Fibroblast of the conjunctiva (primary cell): Measurements from ENCODE around the gene TERT.
"Not testable (repeated sequence)": the region's sequence is repeated elsewhere in the genome, so short reads cannot be mapped to it uniquely, and the experiment has no call there.

ENCODE experiments used
- DNase-seq: peaks from one replicate; pipeline ENCODE4 v3.0.0-alpha.2; 2010; ENCODE audit warnings: low read depth

The TERT gene

GRCh38 chr5:1240496-1241260 is 54.2 kb downstream of the TERT start:
- DNase-seq = no peak

DNA sequence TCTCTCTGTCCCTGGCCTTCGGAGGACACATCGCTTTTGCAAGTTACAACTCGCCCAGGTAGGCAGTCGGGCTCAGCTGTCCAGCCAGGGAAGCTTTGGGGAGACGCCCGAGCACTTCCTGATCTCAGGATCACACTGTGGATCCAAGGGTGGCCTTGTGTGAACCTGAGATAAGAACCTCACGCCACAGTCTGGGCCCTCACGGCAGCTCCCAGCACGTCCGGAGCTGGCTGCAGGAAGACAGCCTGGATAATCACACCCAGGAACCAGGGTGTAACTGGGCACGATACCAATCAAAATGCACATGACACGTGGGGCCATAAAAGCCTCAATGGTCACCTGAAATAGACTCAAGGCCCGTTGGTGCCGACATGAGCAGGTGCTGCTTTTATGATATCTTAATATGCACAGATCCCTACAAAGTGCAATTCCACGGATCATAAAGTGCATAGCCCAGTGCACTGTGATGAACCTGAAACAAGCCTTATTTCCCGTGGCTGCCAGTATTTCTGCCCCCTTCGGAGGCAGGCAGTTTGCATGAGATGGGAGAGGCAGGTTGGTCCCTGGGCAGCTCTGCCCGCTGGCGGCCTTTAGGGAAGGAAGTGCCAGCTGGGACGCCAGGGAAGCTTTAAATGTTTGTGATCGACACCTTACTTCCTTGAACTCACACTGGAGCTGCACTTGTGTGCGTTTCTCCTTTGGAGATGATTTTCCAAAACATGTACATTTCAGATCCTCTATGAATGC is 55.2 kb downstream of the TERT start:
- DNase-seq = no peak

GRCh38 chr5:1235838-1236237 is 59.0 kb downstream of the TERT start:
- DNase-seq = no peak

DNA sequence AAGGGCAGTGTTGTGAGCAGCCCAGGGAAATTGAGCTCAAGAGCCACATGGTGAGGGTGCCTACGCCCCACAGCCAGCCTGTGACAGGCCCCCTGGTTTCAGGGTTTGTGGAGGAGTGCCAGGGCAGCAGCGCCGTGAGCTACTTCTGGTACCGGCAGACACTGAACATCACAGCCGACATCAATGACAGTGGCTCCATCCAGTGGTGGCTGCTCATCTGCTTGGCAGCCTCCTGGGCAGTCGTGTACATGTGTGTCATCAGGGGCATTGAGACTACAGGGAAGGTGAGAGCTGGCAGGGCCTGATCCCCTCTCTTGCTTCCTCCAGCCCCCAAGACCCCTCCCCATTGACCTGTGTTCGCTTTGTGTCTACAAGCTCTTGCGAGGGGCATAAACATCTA is 59.5 kb downstream of the TERT start:
- no peak for DNase-seq

- no peak for DNase-seq
These were observed 62.1 kb downstream of the TERT start for GRCh38 chr5:1232780-1233179.

DNA sequence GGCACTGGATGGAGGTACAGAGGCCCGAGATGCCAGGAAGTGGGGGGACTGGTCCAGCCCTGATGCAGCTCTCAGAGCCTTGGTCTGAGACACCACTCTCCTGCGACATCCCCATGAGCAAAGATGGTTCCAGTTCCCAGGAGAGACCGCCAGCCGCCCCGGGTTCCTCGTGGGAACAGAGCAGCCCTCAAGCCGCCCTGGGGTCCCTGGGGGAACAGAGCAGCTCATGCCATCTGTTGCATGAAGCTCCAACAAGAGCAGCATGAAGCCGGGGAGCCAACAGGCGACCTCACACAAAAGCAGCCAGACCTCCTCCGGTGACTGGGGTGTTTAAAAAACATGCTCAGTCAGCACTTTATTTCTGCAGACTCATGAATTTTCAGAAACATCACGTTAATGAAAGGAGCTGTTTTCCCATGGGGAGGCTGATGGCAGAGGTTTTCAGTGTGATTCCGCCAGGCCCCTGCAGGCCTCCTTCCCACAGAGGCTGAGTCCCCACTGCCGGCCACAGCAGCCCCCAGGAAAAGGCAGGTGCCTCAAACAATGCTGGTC is 63.4 kb downstream of the TERT start:
- no peak for DNase-seq

- DNase-seq = no peak
These were observed 64.3 kb downstream of the TERT start for GRCh38 chr5:1230551-1230950.

GRCh38 chr5:1229822-1230221 is 65.0 kb downstream of the TERT start:
- DNase-seq = no peak

GRCh38 chr5:1229023-1229422 is 65.8 kb downstream of the TERT start:
- DNase-seq = not testable (repeated sequence)

DNA sequence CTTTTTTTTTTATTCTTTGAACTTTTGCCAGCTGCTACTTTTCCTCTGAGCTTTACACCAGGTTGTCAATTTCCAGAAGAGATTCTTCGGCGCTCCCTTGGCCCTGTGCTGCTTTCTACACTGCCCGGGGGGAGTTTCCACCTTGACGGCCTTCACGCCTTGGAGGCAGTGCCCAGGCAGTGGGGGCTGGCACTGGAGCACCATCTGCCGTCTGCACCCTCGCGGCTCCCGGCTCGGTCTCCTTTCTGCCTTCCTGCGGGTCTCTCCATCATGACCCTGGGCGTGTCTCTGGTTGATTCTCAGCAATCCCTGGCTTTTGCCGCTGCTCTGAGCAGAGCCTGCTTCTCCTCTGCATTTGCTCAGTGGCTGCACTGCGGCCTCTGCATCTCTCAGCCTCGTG is 66.7 kb downstream of the TERT start:
- no peak for DNase-seq

DNA sequence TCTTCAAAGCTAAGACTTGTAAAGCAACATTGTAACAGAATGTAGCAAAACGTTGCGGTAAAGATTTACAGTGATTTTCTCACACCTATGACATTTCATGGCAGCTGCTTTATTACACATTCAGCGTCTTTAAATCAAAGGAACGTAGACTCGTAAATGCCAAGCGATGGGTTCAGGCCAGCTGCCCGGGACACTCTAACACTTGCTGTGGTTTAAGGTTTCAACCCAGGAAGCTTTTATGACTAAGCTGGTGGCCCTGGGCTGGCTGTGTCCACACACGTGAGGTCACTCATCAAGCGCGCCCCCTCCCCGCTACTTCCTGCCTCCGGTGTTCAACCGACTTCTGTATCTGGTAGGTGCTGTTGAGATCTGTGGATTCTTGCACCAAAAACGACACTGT is 67.2 kb downstream of the TERT start:
- no peak for DNase-seq

GRCh38 chr5:1226839-1227581 is 67.9 kb downstream of the TERT start:
- no peak for DNase-seq

DNA sequence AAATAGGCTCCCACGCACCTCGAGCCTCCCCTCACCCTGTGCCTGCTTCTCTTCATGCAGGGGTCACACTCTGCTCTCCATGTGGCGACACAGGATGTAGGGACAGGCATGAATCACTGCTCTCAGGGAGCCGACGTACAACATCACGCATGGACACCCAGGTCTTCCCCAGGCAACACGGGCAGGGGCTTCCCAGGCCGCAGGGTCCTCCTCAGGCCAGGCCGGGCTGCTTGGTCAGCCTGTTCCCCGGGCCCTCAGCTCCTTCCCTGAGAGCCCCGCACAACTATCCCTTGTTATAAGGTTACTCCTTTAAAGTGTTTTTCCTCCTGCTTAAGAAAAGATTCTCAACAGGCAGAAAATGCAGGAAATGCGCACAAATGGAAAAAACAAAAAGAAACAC is 68.6 kb downstream of the TERT start:
- DNase-seq = no peak

DNA sequence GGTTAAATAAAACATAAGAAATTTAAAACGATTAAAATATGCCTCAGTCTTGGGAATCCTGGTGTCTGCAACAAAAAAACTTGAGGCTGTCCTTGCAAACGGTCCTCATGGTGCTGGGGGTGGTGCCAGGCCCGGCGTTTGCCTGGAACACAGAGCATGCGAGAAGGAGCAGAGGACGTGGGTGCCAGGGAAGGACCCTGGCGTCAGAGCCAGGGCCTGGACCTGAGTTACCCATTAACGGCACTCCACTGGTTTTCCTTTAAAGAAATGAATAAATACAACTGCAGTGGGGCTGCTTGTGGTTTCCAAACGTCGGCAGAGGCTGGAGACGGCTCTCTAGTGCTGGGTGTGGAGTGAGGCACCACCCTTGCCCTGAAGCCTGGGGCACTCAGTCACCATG is 69.8 kb downstream of the TERT start, which contains the start of gene SLC6A18:
SLC6A18 (plus strand) TSS at position 301 of the 400 bp plus-strand sequence; CDS start at position 398, 97 bp downstream.
- no peak for DNase-seq

- DNase-seq = no peak
These were observed 70.2 kb downstream of the TERT start for GRCh38 chr5:1224631-1225030.

DNA sequence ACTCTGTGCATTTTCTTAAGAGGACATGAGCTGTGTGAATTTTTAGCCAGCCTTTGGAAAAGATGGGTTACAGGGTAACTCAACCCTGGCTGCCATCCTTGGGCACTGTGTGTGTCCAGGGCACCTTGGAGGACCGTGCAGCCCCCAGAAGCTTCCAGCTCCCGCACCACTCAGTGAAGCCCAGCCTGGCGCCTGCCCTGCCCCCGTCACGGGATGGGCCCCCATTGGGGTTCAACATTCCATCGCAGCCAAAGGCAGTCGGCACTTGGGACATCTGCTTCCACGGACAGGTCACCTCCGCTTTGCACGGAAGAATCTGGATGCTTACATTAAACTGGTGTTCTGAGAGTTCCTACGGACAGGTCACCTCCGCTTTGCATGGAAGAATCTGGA is 71.6 kb downstream of the TERT start:
- no peak for DNase-seq

- DNase-seq = no peak
These were observed 72.1 kb downstream of the TERT start for GRCh38 chr5:1222621-1223277.

DNA sequence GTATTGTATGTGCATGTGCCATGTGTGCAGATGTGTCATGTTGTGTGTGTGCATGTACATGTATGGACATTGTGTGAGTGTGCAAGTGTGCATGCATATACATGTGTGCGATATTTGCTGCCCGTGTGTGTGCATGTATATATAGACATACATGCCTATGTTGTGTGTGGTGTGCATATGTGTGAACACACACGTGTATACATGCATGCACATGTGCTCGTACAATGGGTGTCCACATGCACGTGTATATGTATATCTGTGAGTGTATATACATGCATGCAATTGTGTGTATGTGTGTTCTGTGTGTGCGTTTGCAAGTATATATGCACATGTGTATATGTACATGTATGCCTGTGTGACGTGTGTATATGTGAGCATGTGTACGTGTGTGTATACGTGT is 72.7 kb downstream of the TERT start:
- no peak for DNase-seq

GRCh38 chr5:1221721-1222120 is 73.1 kb downstream of the TERT start:
- DNase-seq = no peak

- DNase-seq = no peak
These were observed 74.0 kb downstream of the TERT start for GRCh38 chr5:1220831-1221230.

DNA sequence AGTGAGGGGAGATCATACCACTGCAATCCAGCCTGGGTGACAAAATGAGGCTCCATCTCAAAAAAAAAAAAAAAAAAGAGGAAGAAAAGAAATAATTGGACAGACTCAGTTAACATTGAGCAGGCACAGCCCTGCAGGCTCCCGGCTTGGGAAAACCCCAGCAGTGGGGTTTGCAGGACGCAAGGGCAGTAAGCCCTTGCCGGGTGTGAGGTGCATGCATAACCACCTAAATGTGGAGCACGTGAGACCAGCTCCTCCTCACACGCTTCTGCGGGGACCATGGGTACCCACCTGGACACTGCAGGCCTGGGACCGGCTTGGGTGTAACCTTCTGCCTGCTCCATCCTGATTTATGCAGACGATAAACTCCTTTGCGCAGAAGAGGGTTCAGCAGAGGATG is 74.5 kb downstream of the TERT start:
- DNase-seq = no peak

DNA sequence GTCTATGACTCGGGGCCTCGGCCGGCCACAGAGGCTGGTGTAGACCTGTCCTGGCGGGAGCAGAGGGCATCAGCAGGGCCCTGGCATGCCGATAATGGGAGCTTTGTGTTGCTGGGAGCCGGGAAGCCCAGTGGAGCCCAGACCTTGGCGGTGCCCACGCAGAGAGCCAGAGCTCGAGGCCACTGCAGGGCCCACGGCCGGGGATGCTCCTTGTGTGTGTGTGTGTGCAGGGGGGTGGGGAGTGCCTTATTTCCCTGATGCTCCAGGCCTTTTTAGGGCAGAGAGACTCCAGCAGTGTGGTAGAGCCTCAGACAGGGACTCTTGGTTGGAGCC is 75.1 kb downstream of the TERT start:
- DNase-seq = no peak
